OCI-LY7 (cell line): Measurements from ENCODE around the gene ADGRF3.

Experiments used
- CTCF ChIP-seq: fragments of 200-600 bp; sonication (generic); conservative IDR thresholded peaks from 2 replicates; pipeline ENCODE4 v1.5.1; 2014; ENCODE audit warnings: mild to moderate bottlenecking, antibody characterized with exemption, low read length, moderate library complexity, mixed read lengths
- EZH2phosphoT487 ChIP-seq: fragments of 200-600 bp; sonication (generic); IDR thresholded peaks from 2 replicates; pipeline ENCODE4 v1.6.1; 2018; ENCODE audit warnings: low read depth, borderline replicate concordance, mild to moderate bottlenecking, mixed run types, antibody characterized with exemption, low read length, moderate library complexity, mixed read lengths

GRCh38 chr2:26356111-26356510 is 9.5 kb upstream of the ADGRF3 start:
- no peak for TF ChIP-seq CTCF
- TF ChIP-seq EZH2phosphoT487: no peak
